ENCODE measurements around the gene OLFM1.
A peak's percentile ranks its signal among the peaks of the same experiment; 100 is the strongest.

Gene OLFM1

GRCh38 chr9:135087489-135087792 lies at the start of gene OLFM1:
Gene OLFM1, plus strand, starts transcription at chr9:135087668. Its CDS starts 322 bp downstream, at chr9:135087990.
- TF ChIP-seq ZBTB7A (IDR thresholded peaks at IDR 0.05; ENCODE audit: low read depth), result no peak
- peak; percentile 26; the same call in 1 of the 2 replicates for TF ChIP-seq RAD21 (IDR thresholded peaks at IDR 0.05; ENCODE audit: low read depth)
- TF ChIP-seq FOXM1 (IDR thresholded peaks at IDR 0.05; ENCODE audit: borderline replicate concordance, low read depth), result no peak
- TF ChIP-seq TEAD4 (IDR thresholded peaks at IDR 0.05), result no peak
- no peak for TF ChIP-seq REST (IDR thresholded peaks at IDR 0.05; ENCODE audit: low read depth)

- TF ChIP-seq EGR1 (IDR thresholded peaks at IDR 0.05) (no peak), YY1 (IDR thresholded peaks at IDR 0.05; ENCODE audit: low read depth) (no peak), CEBPB (IDR thresholded peaks at IDR 0.05) (no peak), EP300 (IDR thresholded peaks at IDR 0.05; ENCODE audit: borderline replicate concordance) (no peak), MAX (IDR thresholded peaks at IDR 0.05) (no peak), USF1 (IDR thresholded peaks at IDR 0.05) (no peak), ZBTB7A (IDR thresholded peaks at IDR 0.05; ENCODE audit: low read depth) (no peak), NFIC (IDR thresholded peaks at IDR 0.05) (no peak), TCF12 (IDR thresholded peaks at IDR 0.05; ENCODE audit: low read depth) (no peak), FOXM1 (IDR thresholded peaks at IDR 0.05; ENCODE audit: borderline replicate concordance, low read depth) (no peak), RAD21 (IDR thresholded peaks at IDR 0.05; ENCODE audit: low read depth) (no peak), TAF1 (IDR thresholded peaks at IDR 0.05; ENCODE audit: low read depth) (no peak), CREB1 (IDR thresholded peaks at IDR 0.05; ENCODE audit: low read depth) (no peak), TEAD4 (IDR thresholded peaks at IDR 0.05) (no peak), REST (IDR thresholded peaks at IDR 0.05; ENCODE audit: low read depth) (no peak)
Observed at GRCh38 chr9:135038331-135038730, 49.1 kb upstream of the OLFM1 start.

- TF ChIP-seq ZBTB7A (IDR thresholded peaks at IDR 0.05; ENCODE audit: low read depth), result no peak
- no peak for TF ChIP-seq MAX (IDR thresholded peaks at IDR 0.05)
- no peak for TF ChIP-seq FOXM1 (IDR thresholded peaks at IDR 0.05; ENCODE audit: borderline replicate concordance, low read depth)
- TF ChIP-seq TEAD4 (IDR thresholded peaks at IDR 0.05), result no peak
- TF ChIP-seq RAD21 (IDR thresholded peaks at IDR 0.05; ENCODE audit: low read depth), result no peak
Observed at GRCh38 chr9:135038826-135039225, 48.6 kb upstream of the OLFM1 start.

GRCh38 chr9:135039266-135039870 lies 48.1 kb upstream of the OLFM1 start:
- TF ChIP-seq CEBPB (IDR thresholded peaks at IDR 0.05), result no peak
- no peak for TF ChIP-seq ZBTB7A (IDR thresholded peaks at IDR 0.05; ENCODE audit: low read depth)
- TF ChIP-seq EGR1 (IDR thresholded peaks at IDR 0.05), result no peak
- TF ChIP-seq TCF12 (IDR thresholded peaks at IDR 0.05; ENCODE audit: low read depth), result no peak
- TF ChIP-seq TEAD4 (IDR thresholded peaks at IDR 0.05), result no peak
- no peak for TF ChIP-seq USF1 (IDR thresholded peaks at IDR 0.05)
- no peak for TF ChIP-seq RAD21 (IDR thresholded peaks at IDR 0.05; ENCODE audit: low read depth)
- no peak for TF ChIP-seq TAF1 (IDR thresholded peaks at IDR 0.05; ENCODE audit: low read depth)
- no peak for TF ChIP-seq REST (IDR thresholded peaks at IDR 0.05; ENCODE audit: low read depth)
- no peak for TF ChIP-seq YY1 (IDR thresholded peaks at IDR 0.05; ENCODE audit: low read depth)
- TF ChIP-seq MAX (IDR thresholded peaks at IDR 0.05), result no peak

All from Ishikawa (cell line).